ENCODE data around the gene SWSAP1. TPM values are rescaled to one million over a fixed set of nuclear protein-coding genes. Genes with fewer than 3 reads are reported as not detected.
"Not testable (repeated sequence)": the region's sequence is repeated elsewhere in the genome, so short reads cannot be mapped to it uniquely, and the experiment has no call there.

The SWSAP1 gene
- total RNA-seq, 2 donors from 2014 or later = 3.0 to 4.6 TPM

- no peaks in the 10 kb centered on the region for H3K9me3 ChIP-seq
- H3K27ac ChIP-seq = no peak overlapping the region
- H3K4me1 ChIP-seq = no peaks in the 10 kb centered on the region
- H3K4me3 ChIP-seq = no peak overlapping the region
- intact Hi-C loops (cut with DNase I) = no loop called here
- H3K27me3 ChIP-seq = no peaks in the 10 kb centered on the region
- no peak for DNase-seq
- TF ChIP-seq, protein P1, sequence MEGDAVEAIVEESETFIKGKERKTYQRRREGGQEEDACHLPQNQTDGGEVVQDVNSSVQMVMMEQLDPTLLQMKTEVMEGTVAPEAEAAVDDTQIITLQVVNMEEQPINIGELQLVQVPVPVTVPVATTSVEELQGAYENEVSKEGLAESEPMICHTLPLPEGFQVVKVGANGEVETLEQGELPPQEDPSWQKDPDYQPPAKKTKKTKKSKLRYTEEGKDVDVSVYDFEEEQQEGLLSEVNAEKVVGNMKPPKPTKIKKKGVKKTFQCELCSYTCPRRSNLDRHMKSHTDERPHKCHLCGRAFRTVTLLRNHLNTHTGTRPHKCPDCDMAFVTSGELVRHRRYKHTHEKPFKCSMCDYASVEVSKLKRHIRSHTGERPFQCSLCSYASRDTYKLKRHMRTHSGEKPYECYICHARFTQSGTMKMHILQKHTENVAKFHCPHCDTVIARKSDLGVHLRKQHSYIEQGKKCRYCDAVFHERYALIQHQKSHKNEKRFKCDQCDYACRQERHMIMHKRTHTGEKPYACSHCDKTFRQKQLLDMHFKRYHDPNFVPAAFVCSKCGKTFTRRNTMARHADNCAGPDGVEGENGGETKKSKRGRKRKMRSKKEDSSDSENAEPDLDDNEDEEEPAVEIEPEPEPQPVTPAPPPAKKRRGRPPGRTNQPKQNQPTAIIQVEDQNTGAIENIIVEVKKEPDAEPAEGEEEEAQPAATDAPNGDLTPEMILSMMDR (IDR thresholded peaks at IDR 0.05) = no peak
- no peak overlapping the region for H3K9ac ChIP-seq (ENCODE audit: low read depth in 2 of 2, low read length in 2 of 2)
- no peaks in the 10 kb centered on the region for H3K36me3 ChIP-seq
These were observed 30.2 kb downstream of the SWSAP1 start for GRCh38 chr19:11404588-11405222.

DNA sequence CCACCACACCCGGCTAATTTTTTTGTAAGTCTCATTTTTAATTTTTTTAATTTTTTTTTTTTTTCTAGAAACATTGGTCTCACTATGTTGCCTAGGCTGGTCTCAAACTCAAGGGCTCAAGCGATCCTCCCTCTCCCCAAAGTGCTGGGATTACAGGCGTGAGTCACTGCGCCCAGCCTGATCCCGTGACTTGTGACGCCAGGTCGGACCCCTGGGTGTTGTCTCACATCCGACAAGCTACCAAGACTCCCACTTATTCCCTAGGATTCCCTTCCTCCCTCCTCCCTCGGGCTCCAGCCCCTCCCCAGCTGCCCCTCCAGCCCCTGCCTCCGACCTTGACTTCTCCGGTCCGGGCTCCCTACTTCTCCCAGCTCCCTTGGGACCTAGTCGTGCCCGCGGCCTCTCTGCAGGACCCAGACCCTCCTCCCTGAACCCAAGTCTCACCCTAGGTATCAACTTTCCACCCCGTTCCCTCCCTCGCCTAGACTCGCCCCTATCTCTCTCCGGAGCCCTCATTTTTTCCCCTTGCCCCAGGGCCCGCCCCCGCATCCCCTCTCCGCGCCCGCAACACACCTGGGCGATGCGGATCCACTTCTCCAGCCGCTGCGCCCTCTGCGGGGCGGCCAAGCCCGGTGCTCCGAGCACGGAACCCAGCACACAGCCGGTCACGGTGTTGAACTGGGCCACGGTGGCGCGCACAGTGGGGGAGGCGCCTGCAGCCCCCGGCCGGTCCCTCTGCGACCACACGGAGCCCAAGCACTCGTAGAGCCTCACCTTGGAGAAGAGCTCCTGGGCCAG lies 31.6 kb downstream of the SWSAP1 start:
- no peak for DNase-seq
- TF ChIP-seq, protein P1 (IDR thresholded peaks at IDR 0.05) = no peak
- Histone ChIP-seq H3K27ac (no peak overlapping the region), H3K9me3 (no peaks in the 10 kb centered on the region), H3K4me3 (no peak overlapping the region), H3K36me3 (no peaks in the 10 kb centered on the region), H3K27me3 (no peaks in the 10 kb centered on the region), H3K9ac (ENCODE audit: low read depth in 2 of 2, low read length in 2 of 2) (no peak overlapping the region), H3K4me1 (no peaks in the 10 kb centered on the region)
- intact Hi-C loops (cut with DNase I) = no loop called here

DNA sequence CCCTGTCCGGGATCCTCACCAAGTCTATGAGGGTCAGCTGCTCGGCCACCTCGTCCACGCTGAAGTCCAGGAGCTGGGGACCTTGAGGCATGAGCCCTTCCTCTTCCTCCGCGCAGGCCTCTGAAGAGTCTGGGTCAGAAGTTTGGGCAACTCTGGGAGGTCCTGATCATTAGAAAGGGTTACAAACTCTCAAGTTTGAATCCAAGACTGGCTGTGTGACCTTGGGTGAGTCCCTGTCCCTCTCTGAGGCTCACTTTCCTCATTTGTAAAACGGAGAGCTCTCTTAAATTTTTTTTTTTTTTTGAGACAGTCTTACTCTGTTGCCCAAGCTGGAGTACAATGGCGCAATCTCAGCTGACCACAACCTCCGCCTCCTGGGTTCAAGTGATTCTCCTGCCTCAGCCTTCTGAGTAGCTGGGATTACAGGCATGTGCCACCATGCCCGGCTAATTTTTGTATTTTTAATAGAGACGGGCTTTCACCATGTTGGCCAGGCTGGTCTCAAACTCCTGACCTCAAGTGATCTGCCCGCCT lies 32.3 kb downstream of the SWSAP1 start:
- DNase-seq; H3K4me3 ChIP-seq; H3K36me3 ChIP-seq; H3K9ac ChIP-seq (ENCODE audit: low read depth in 2 of 2, low read length in 2 of 2); H3K27me3 ChIP-seq; H3K27ac ChIP-seq; H3K4me1 ChIP-seq; H3K9me3 ChIP-seq; intact Hi-C loops (cut with DNase I): not testable (repeated sequence)

DNA sequence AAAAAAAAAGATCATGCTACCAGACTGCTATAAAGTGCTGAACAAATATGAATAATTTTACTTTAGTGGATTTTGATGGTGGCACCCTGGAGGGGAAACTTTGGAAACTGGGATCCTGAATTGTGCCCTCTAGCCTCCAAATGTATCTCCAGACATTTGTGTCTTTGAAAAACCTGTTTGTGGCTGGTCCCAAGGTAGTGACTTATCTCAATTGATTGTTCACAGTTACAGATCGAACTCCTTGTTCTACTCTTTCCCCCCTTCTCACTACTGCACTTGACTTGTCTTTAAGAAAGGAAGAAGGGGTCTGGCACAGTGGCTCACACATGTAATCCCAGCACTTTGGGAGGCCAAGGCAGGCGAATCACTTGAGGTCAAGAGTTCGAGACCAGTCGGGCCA lies 34.1 kb downstream of the SWSAP1 start:
- Histone ChIP-seq H3K27ac (no peak overlapping the region), H3K9me3 (no peaks in the 10 kb centered on the region), H3K4me1 (no peaks in the 10 kb centered on the region), H3K4me3 (no peak overlapping the region), H3K36me3 (no peaks in the 10 kb centered on the region), H3K27me3 (no peaks in the 10 kb centered on the region), H3K9ac (ENCODE audit: low read depth in 2 of 2, low read length in 2 of 2) (no peak overlapping the region)
- intact Hi-C loops (cut with DNase I) = no loop called here
- DNase-seq = no peak
- TF ChIP-seq, protein P1 (IDR thresholded peaks at IDR 0.05) = no peak

DNA sequence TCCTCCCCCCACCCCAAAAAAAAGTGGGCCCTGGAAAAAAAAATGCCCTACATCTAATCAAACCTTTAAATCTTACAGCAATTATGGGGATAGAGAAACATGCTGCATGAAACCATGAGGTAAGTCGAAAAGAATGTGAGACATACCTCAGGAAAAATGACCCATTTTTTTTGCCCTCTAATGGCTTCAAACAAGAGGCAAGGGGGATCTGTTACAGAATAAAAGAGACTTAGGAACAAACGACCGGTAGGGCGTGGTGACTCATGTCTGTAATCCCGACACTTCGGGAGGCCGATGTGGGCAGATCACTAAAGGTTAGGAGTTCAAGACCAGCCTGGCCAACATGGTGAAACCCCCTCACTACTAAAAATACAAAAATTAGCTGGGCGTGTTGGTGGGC lies 36.2 kb downstream of the SWSAP1 start:
- Histone ChIP-seq H3K27me3 (no peaks in the 10 kb centered on the region), H3K36me3 (no peaks in the 10 kb centered on the region), H3K4me1 (no peaks in the 10 kb centered on the region), H3K9me3 (no peaks in the 10 kb centered on the region), H3K27ac (no peak overlapping the region), H3K4me3 (no peak overlapping the region), H3K9ac (ENCODE audit: low read depth in 2 of 2, low read length in 2 of 2) (no peak overlapping the region)
- TF ChIP-seq, protein P1 (IDR thresholded peaks at IDR 0.05) = no peak
- intact Hi-C loops (cut with DNase I) = no loop called here
- no peak for DNase-seq

DNA sequence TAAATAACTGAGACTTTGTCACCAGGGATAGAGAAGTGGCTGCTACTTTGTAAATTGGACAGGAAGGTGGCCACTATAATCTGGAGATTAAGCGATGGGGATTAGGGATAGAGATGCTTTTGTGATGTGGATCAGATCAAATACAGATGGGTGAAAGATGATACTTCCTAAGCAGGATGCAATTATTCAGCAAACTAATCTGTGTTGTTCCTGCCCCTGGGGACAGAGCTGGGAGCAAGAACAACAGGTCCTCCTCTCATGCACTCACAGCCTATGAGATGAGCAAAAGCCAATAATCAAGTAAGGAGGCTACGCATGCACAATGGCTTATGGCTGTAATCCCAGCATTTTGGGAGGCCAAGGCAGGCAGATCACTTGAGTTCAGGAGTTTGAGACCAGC lies 40.1 kb downstream of the SWSAP1 start:
- no peak for DNase-seq
- Histone ChIP-seq H3K36me3 (no peaks in the 10 kb centered on the region), H3K27ac (no peak overlapping the region), H3K4me1 (no peaks in the 10 kb centered on the region), H3K4me3 (no peak overlapping the region), H3K27me3 (peaks cover 8% of the 10 kb centered on the region), H3K9ac (ENCODE audit: low read depth in 2 of 2, low read length in 2 of 2) (no peak overlapping the region), H3K9me3 (no peaks in the 10 kb centered on the region)
- intact Hi-C loops (cut with DNase I) = no loop called here
- TF ChIP-seq, protein P1 (IDR thresholded peaks at IDR 0.05) = no peak
